Measurements from ENCODE around the gene GPR183. TPM values are rescaled to one million over a fixed set of nuclear protein-coding genes. Genes with fewer than 3 reads are reported as not detected.

GPR183 gene
- total and polyA plus RNA-seq, 10 of the 15 experiments (the other 5 are each of a cell fraction or from before 2014, with no cell fraction given), result 134 to 669 (median 225) TPM

DNA sequence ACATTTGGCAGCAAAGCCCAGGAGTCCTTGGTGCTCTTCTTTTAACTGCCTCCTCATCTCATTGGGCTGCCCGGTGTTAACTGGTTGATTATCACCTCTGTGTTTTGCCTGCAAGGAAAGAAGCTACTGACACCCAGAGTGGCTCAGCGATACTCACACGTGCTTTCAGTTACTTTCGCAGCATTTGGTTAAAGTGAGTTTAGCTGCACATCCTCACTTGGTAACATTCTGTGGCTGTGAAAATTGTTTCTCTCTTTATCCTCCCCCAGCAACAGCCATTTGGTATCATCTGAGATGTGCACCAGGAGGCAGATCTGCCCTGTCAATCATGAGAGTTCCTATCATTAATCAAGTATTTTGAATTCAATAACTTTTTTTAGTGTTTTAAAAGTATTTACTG is 44.6 kb upstream of the GPR183 start:
- ChIA-PET SMC1A (ENCODE audit: uncharacterized antibody, unreplicated experiment) (interaction anchor here (0.6 to 7.5 kb wide), 11 partner anchors 12 to 85 kb away, joined by 3 to 78 read pairs (median 9); partner anchors contain the start of gene GPR183), POLR2A (interaction anchor here (0.6 to 1.6 kb wide), 6 partner anchors 10 to 864 kb away, joined by 3 read pairs; no protein-coding TSS in a partner anchor), RAD21 (ENCODE audit: unreplicated experiment) (interaction anchor here (0.8 to 7.5 kb wide), 10 partner anchors 14 to 86 kb away, joined by 3 to 99 read pairs (median 17); partner anchors contain the start of gene GPR183), CTCF (interaction anchor here (0.5 to 3.2 kb wide), 10 partner anchors 8 to 147 kb away, joined by 3 to 20 read pairs (median 4); no protein-coding TSS in a partner anchor)
- H3K9me3 ChIP-seq (replicated peaks; ENCODE audit: control insufficient read depth, insufficient read depth, low read length), result no peaks in the 10 kb centered on the region
- H4K20me1 ChIP-seq (ENCODE audit: control insufficient read depth, insufficient read depth), result no peaks in the 10 kb centered on the region
- in situ Hi-C loops (cut with MboI) (no loop called here), intact Hi-C loops (cut with micrococcal nuclease; ENCODE audit: unreplicated experiment) (no loop called here)
- no peak for FAIRE-seq
- H3K4me1 ChIP-seq (ENCODE audit: control insufficient read depth, insufficient read depth, low read length), result peaks cover 61% of the 10 kb centered on the region
- H3K79me2 ChIP-seq (ENCODE audit: control insufficient read depth, insufficient read depth, low read length), result peaks cover 24% of the 10 kb centered on the region
- no TSS peak for BruUV-seq (replicated peaks)
- no peak for ATAC-seq
- H3K27ac ChIP-seq (ENCODE audit: control insufficient read depth, insufficient read depth), result peak overlapping the region; percentile 30
- no peak overlapping the region for H2AFZ ChIP-seq (ENCODE audit: control insufficient read depth, low read depth, low read length)
- no peak overlapping the region for H3K4me3 ChIP-seq
- H3K9ac ChIP-seq (ENCODE audit: control insufficient read depth, insufficient read depth, low read length), result no peak overlapping the region
- DNase-seq (ENCODE audit: low read depth, low spot score), result no peak
- 87% methylated on average over 4 of the region's 4 CpGs for WGBS (ENCODE audit: insufficient coverage, insufficient replicate concordance, low lambda C conversion rate, missing lambda C conversion rate)
- H3K4me2 ChIP-seq (ENCODE audit: control insufficient read depth, insufficient read depth), result peak overlapping the region; percentile 39
- no peaks in the 10 kb centered on the region; a peak in 3 of 4 replicates for H3K36me3 ChIP-seq (ENCODE audit: control insufficient read depth in 2 of 2, insufficient read depth in 2 of 2, low read length in 1 of 2)
- no peaks in the 10 kb centered on the region for H3K27me3 ChIP-seq (replicated peaks in 1 of 2; ENCODE audit: control insufficient read depth in 2 of 2, insufficient read depth in 2 of 2, low read length in 1 of 2)
- TF ChIP-seq, protein P1, sequence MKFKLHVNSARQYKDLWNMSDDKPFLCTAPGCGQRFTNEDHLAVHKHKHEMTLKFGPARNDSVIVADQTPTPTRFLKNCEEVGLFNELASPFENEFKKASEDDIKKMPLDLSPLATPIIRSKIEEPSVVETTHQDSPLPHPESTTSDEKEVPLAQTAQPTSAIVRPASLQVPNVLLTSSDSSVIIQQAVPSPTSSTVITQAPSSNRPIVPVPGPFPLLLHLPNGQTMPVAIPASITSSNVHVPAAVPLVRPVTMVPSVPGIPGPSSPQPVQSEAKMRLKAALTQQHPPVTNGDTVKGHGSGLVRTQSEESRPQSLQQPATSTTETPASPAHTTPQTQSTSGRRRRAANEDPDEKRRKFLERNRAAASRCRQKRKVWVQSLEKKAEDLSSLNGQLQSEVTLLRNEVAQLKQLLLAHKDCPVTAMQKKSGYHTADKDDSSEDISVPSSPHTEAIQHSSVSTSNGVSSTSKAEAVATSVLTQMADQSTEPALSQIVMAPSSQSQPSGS (IDR thresholded peaks at IDR 0.05; ENCODE audit: low read length), result peak; percentile 23; the same call in 1 of the 2 replicates
- peak; percentile 31 to 58; a peak in 2 of 4 replicates for TF ChIP-seq BHLHE40 (IDR thresholded peaks at IDR 0.05; ENCODE audit: borderline replicate concordance in 1 of 2, low read depth in 2 of 2, low read length in 1 of 2)
- TF ChIP-seq EZH2 (IDR thresholded peaks at IDR 0.05; ENCODE audit: borderline replicate concordance, control insufficient read depth, low read depth, low read length), result no peak
- TF ChIP-seq NFXL1 (IDR thresholded peaks at IDR 0.05; ENCODE audit: borderline replicate concordance), result no peak
- TF ChIP-seq IRF3 (IDR thresholded peaks at IDR 0.05), result no peak
- TF ChIP-seq KAT2A (conservative IDR thresholded peaks at IDR 0.05; ENCODE audit: control insufficient read depth, low read depth, low read length), result no peak
- no peak for TF ChIP-seq RELA (IDR thresholded peaks at IDR 0.05; ENCODE audit: borderline replicate concordance, partially characterized antibody)
- no peak for TF ChIP-seq PAX8 (IDR thresholded peaks at IDR 0.05)
- TF ChIP-seq SMAD5 (IDR thresholded peaks at IDR 0.05; ENCODE audit: low read depth), result no peak
- TF ChIP-seq SUZ12 (IDR thresholded peaks at IDR 0.05; ENCODE audit: unreplicated experiment), result no peak
- no peak for TF ChIP-seq SUPT20H (IDR thresholded peaks at IDR 0.05; ENCODE audit: borderline replicate concordance, control insufficient read depth, low read depth, low read length)
- no peak for TF ChIP-seq HCFC1 (IDR thresholded peaks at IDR 0.05; ENCODE audit: low read length)
- no peak for TF ChIP-seq RAD51 (IDR thresholded peaks at IDR 0.05)
- TF ChIP-seq, protein P2, sequence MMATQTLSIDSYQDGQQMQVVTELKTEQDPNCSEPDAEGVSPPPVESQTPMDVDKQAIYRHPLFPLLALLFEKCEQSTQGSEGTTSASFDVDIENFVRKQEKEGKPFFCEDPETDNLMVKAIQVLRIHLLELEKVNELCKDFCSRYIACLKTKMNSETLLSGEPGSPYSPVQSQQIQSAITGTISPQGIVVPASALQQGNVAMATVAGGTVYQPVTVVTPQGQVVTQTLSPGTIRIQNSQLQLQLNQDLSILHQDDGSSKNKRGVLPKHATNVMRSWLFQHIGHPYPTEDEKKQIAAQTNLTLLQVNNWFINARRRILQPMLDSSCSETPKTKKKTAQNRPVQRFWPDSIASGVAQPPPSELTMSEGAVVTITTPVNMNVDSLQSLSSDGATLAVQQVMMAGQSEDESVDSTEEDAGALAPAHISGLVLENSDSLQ (IDR thresholded peaks at IDR 0.05), result peak; percentile 68
- no peak for TF ChIP-seq ASH2L (IDR thresholded peaks at IDR 0.05; ENCODE audit: borderline replicate concordance, low read depth)
- TF ChIP-seq TBL1XR1 (IDR thresholded peaks at IDR 0.05; ENCODE audit: low read depth, low read length), result no peak
- TF ChIP-seq RAD21 (IDR thresholded peaks at IDR 0.05; ENCODE audit: insufficient read depth, low read depth, low read length), result peak; percentile 45
- no peak for TF ChIP-seq IKZF1 (conservative IDR thresholded peaks at IDR 0.05)
- TF ChIP-seq DPF2 (IDR thresholded peaks at IDR 0.05), result no peak
- no peak for TF ChIP-seq SMARCA5 (IDR thresholded peaks at IDR 0.05)
- no peak for TF ChIP-seq CEBPB (IDR thresholded peaks at IDR 0.05; ENCODE audit: borderline replicate concordance in 1 of 2, low read depth in 2 of 2, low read length in 2 of 2)

Data from GM12878 (cell line).